ENCODE results near the gene PCSK5.
A peak's percentile ranks its signal among the peaks of the same experiment; 100 is the strongest.

PCSK5 gene

DNA sequence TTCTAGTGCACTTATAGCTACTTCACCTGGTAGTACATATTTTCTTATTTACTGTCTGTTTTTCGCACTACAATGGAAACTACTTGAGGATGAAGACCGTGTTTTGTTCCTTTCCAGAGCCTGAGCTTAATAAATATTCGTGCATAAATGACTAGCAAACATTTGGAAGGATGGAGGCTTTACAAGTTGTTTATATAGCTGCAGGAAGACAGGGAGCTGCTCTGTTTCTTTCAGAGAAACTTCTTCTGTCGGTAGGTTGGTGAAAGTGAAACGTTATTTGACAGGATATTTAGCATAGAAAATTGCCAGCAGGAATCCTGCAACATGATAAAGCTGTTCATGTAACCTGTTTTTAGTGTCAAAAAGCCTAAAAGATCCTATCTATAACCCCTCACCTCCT is 210.6 kb downstream of the PCSK5 start:
- no peak overlapping the region for H3K4me2 ChIP-seq (ENCODE audit: low read length, poor library complexity, severe bottlenecking)
- no peak overlapping the region for H3K27ac ChIP-seq (ENCODE audit: low read length, poor library complexity, severe bottlenecking)
- no peak overlapping the region for H2AFZ ChIP-seq (ENCODE audit: low read depth, low read length)
- no peak overlapping the region for H4K8ac ChIP-seq (ENCODE audit: low read length)
- no peaks in the 10 kb centered on the region for H3K79me1 ChIP-seq (replicated peaks; ENCODE audit: low read length, poor library complexity, severe bottlenecking)
- no peak overlapping the region for H2AK5ac ChIP-seq (ENCODE audit: low read length, severe bottlenecking)
- no peak overlapping the region for H3K4ac ChIP-seq (ENCODE audit: low read depth in 1 of 2, low read length in 2 of 2)
- DNase-seq: peak; percentile 13
- H3K14ac ChIP-seq (ENCODE audit: low read length in 2 of 2): no peak overlapping the region
- H4K91ac ChIP-seq (ENCODE audit: low read length): no peak overlapping the region
- H3K9me3 ChIP-seq (ENCODE audit: control insufficient read depth, low read length): no peaks in the 10 kb centered on the region
- no peak overlapping the region for H2BK12ac ChIP-seq (ENCODE audit: low read length in 2 of 2)
- no peak overlapping the region for H2BK120ac ChIP-seq (ENCODE audit: low read depth, low read length)
- no peaks in the 10 kb centered on the region for H3K4me1 ChIP-seq (ENCODE audit: control insufficient read depth, insufficient read depth, low read depth, low read length)
- H3K9ac ChIP-seq (ENCODE audit: low read length): no peak overlapping the region
- H3K36me3 ChIP-seq (ENCODE audit: control insufficient read depth in 1 of 2, insufficient read depth in 2 of 2, low read depth in 1 of 2, low read length in 2 of 2): no peaks in the 10 kb centered on the region
- H2BK15ac ChIP-seq (ENCODE audit: low read depth, poor library complexity, severe bottlenecking): no peak overlapping the region
- H3K4me3 ChIP-seq (ENCODE audit: insufficient read depth in 1 of 2, low read depth in 1 of 2, low read length in 2 of 2): no peak overlapping the region
- 30% methylated on average over 5 of the region's 5 CpGs for WGBS
- no peak overlapping the region for H2BK5ac ChIP-seq (ENCODE audit: low read depth, low read length, poor library complexity, severe bottlenecking)
- H3K23ac ChIP-seq (ENCODE audit: low read length in 2 of 2): no peak overlapping the region
- H3K27me3 ChIP-seq (ENCODE audit: control insufficient read depth in 1 of 2, insufficient read depth in 1 of 2, low read length in 2 of 2): no peaks in the 10 kb centered on the region
- H3K18ac ChIP-seq (ENCODE audit: low read depth in 1 of 2, low read length in 2 of 2): no peak overlapping the region

- WGBS: 100% methylated on average over 1 of the region's 1 CpG
- Histone ChIP-seq H4K8ac (ENCODE audit: low read length) (no peak overlapping the region), H3K18ac (ENCODE audit: low read depth in 1 of 2, low read length in 2 of 2) (no peak overlapping the region), H2BK120ac (ENCODE audit: low read depth, low read length) (no peak overlapping the region), H3K4me2 (ENCODE audit: low read length, poor library complexity, severe bottlenecking) (no peak overlapping the region), H3K23ac (ENCODE audit: low read length in 2 of 2) (no peak overlapping the region), H3K9me3 (ENCODE audit: control insufficient read depth, low read length) (no peaks in the 10 kb centered on the region), H3K27me3 (ENCODE audit: control insufficient read depth in 1 of 2, insufficient read depth in 1 of 2, low read length in 2 of 2) (no peaks in the 10 kb centered on the region), H3K4ac (ENCODE audit: low read depth in 1 of 2, low read length in 2 of 2) (no peak overlapping the region), H3K9ac (ENCODE audit: low read length) (no peak overlapping the region), H3K36me3 (ENCODE audit: control insufficient read depth in 1 of 2, insufficient read depth in 2 of 2, low read depth in 1 of 2, low read length in 2 of 2) (no peaks in the 10 kb centered on the region), H2BK5ac (ENCODE audit: low read depth, low read length, poor library complexity, severe bottlenecking) (no peak overlapping the region), H2AFZ (ENCODE audit: low read depth, low read length) (no peak overlapping the region), H3K79me1 (replicated peaks; ENCODE audit: low read length, poor library complexity, severe bottlenecking) (no peaks in the 10 kb centered on the region), H3K27ac (ENCODE audit: low read length, poor library complexity, severe bottlenecking) (no peak overlapping the region), H3K14ac (ENCODE audit: low read length in 2 of 2) (no peak overlapping the region), H2BK15ac (ENCODE audit: low read depth, poor library complexity, severe bottlenecking) (no peak overlapping the region), H4K91ac (ENCODE audit: low read length) (no peak overlapping the region), H2BK12ac (ENCODE audit: low read length in 2 of 2) (no peak overlapping the region), H3K4me3 (ENCODE audit: insufficient read depth in 1 of 2, low read depth in 1 of 2, low read length in 2 of 2) (no peak overlapping the region), H3K4me1 (ENCODE audit: control insufficient read depth, insufficient read depth, low read depth, low read length) (no peaks in the 10 kb centered on the region), H2AK5ac (ENCODE audit: low read length, severe bottlenecking) (no peak overlapping the region)
- peak; percentile 4 for DNase-seq
Observed at GRCh38 chr9:76101491-76101890, 211.0 kb downstream of the PCSK5 start.

DNA sequence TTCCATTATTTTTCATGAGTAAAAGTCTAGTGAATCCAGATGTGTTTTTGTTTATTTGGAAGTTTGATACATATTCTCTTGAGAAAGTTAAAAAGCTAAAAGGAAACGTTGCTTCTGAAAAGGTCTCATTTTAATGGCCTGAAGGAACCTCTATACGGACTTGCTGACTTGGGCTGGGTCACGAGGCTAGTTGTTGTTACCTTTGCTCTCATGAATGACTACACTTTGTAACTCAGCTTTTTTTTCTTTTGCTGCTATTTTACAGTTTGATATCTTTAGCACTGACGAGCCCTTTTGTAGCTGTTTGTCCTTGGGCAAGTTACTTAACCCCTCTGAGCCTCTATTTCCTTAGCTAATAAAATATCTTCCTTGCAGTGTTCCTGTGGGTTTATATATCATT is 211.5 kb downstream of the PCSK5 start:
- no peak overlapping the region for H2AK5ac ChIP-seq (ENCODE audit: low read length, severe bottlenecking)
- H3K79me1 ChIP-seq (replicated peaks; ENCODE audit: low read length, poor library complexity, severe bottlenecking): no peaks in the 10 kb centered on the region
- no peak overlapping the region for H3K27ac ChIP-seq (ENCODE audit: low read length, poor library complexity, severe bottlenecking)
- H3K9me3 ChIP-seq (ENCODE audit: control insufficient read depth, low read length): no peaks in the 10 kb centered on the region
- no peak overlapping the region for H3K4me3 ChIP-seq (ENCODE audit: insufficient read depth in 1 of 2, low read depth in 1 of 2, low read length in 2 of 2)
- no peak overlapping the region for H3K4ac ChIP-seq (ENCODE audit: low read depth in 1 of 2, low read length in 2 of 2)
- no peak overlapping the region for H4K91ac ChIP-seq (ENCODE audit: low read length)
- H2AFZ ChIP-seq (ENCODE audit: low read depth, low read length): no peak overlapping the region
- no peak overlapping the region for H2BK12ac ChIP-seq (ENCODE audit: low read length in 2 of 2)
- no peak overlapping the region for H3K9ac ChIP-seq (ENCODE audit: low read length)
- 79% methylated on average over 3 of the region's 4 CpGs for WGBS
- H3K36me3 ChIP-seq (ENCODE audit: control insufficient read depth in 1 of 2, insufficient read depth in 2 of 2, low read depth in 1 of 2, low read length in 2 of 2): no peaks in the 10 kb centered on the region
- H3K4me2 ChIP-seq (ENCODE audit: low read length, poor library complexity, severe bottlenecking): no peak overlapping the region
- no peak overlapping the region for H2BK5ac ChIP-seq (ENCODE audit: low read depth, low read length, poor library complexity, severe bottlenecking)
- H3K27me3 ChIP-seq (ENCODE audit: control insufficient read depth in 1 of 2, insufficient read depth in 1 of 2, low read length in 2 of 2): no peaks in the 10 kb centered on the region
- H3K23ac ChIP-seq (ENCODE audit: low read length in 2 of 2): no peak overlapping the region
- H4K8ac ChIP-seq (ENCODE audit: low read length): no peak overlapping the region
- no peak overlapping the region for H3K14ac ChIP-seq (ENCODE audit: low read length in 2 of 2)
- no peak for DNase-seq
- H2BK15ac ChIP-seq (ENCODE audit: low read depth, poor library complexity, severe bottlenecking): no peak overlapping the region
- no peaks in the 10 kb centered on the region for H3K4me1 ChIP-seq (ENCODE audit: control insufficient read depth, insufficient read depth, low read depth, low read length)
- no peak overlapping the region for H3K18ac ChIP-seq (ENCODE audit: low read depth in 1 of 2, low read length in 2 of 2)
- H2BK120ac ChIP-seq (ENCODE audit: low read depth, low read length): no peak overlapping the region

DNA sequence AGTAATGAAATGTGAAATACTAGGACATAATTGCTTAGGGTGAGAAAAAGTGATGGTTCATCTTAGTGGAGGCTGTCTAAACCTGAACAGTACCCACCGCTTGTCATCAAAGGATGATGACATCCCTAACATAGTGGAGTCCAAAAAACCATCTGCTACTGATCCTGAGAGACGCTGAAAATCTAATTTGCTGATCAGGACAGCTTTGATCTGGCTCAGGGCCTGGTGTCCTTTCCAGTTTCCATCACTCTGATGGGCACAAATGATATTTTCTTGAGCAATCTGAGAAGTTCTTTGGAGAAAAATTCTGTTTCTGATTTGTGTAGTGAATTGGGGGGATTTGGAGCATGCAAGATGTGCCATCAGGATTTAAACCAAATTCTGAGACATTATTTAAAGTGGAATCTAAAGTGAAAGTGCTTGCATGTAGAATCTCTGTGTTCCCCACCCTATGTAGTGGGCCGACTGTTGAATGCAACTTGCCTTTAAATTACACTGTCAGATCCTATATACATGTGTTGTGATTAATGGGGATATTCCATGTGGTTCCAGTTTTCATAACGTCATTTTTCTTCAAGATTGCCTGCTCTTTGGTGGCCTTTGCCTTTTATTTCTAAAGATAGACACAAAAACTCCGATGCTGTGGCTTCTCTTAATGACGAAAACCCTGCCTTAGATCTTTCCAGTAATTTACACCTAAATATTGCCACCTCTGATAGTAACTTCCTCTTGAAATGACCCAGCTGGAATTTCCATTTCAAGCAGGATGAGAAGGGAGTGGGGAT is 213.2 kb downstream of the PCSK5 start:
- H3K36me3 ChIP-seq (ENCODE audit: control insufficient read depth in 1 of 2, insufficient read depth in 2 of 2, low read depth in 1 of 2, low read length in 2 of 2): no peaks in the 10 kb centered on the region
- H3K4ac ChIP-seq (ENCODE audit: low read depth in 1 of 2, low read length in 2 of 2): no peak overlapping the region
- H3K9me3 ChIP-seq (ENCODE audit: control insufficient read depth, low read length): no peaks in the 10 kb centered on the region
- no peak overlapping the region for H2AK5ac ChIP-seq (ENCODE audit: low read length, severe bottlenecking)
- no peaks in the 10 kb centered on the region for H3K27me3 ChIP-seq (ENCODE audit: control insufficient read depth in 1 of 2, insufficient read depth in 1 of 2, low read length in 2 of 2)
- no peak overlapping the region for H2BK15ac ChIP-seq (ENCODE audit: low read depth, poor library complexity, severe bottlenecking)
- H2BK5ac ChIP-seq (ENCODE audit: low read depth, low read length, poor library complexity, severe bottlenecking): no peak overlapping the region
- H3K4me3 ChIP-seq (ENCODE audit: insufficient read depth in 1 of 2, low read depth in 1 of 2, low read length in 2 of 2): no peak overlapping the region
- WGBS: 70% methylated on average over 5 of the region's 6 CpGs
- H3K4me1 ChIP-seq (ENCODE audit: control insufficient read depth, insufficient read depth, low read depth, low read length): no peaks in the 10 kb centered on the region
- H3K27ac ChIP-seq (ENCODE audit: low read length, poor library complexity, severe bottlenecking): no peak overlapping the region
- no peak overlapping the region for H3K14ac ChIP-seq (ENCODE audit: low read length in 2 of 2)
- H4K91ac ChIP-seq (ENCODE audit: low read length): no peak overlapping the region
- H2AFZ ChIP-seq (ENCODE audit: low read depth, low read length): no peak overlapping the region
- no peaks in the 10 kb centered on the region for H3K79me1 ChIP-seq (replicated peaks; ENCODE audit: low read length, poor library complexity, severe bottlenecking)
- DNase-seq: no peak
- no peak overlapping the region for H3K4me2 ChIP-seq (ENCODE audit: low read length, poor library complexity, severe bottlenecking)
- no peak overlapping the region for H2BK12ac ChIP-seq (ENCODE audit: low read length in 2 of 2)
- H3K18ac ChIP-seq (ENCODE audit: low read depth in 1 of 2, low read length in 2 of 2): no peak overlapping the region
- H2BK120ac ChIP-seq (ENCODE audit: low read depth, low read length): no peak overlapping the region
- H4K8ac ChIP-seq (ENCODE audit: low read length): no peak overlapping the region
- H3K9ac ChIP-seq (ENCODE audit: low read length): no peak overlapping the region
- no peak overlapping the region for H3K23ac ChIP-seq (ENCODE audit: low read length in 2 of 2)
